HG03565 (cell line): ENCODE results near the gene RIPOR3.
"Not testable (repeated sequence)": the region's sequence is repeated elsewhere in the genome, so short reads cannot be mapped to it uniquely, and the experiment has no call there.

Source experiments
- ATAC-seq: cut with Tn5 transposase; IDR thresholded peaks from one replicate; pipeline ENCODE4 v1.9.1; 2021; ENCODE audit warnings: mild to moderate bottlenecking, moderate library complexity; ENCODE audit not compliant: unreplicated experiment

The RIPOR3 gene

GRCh38 chr20:50559856-50560638 is 131.3 kb downstream of the RIPOR3 start:
- ATAC-seq, result no peak

- ATAC-seq, result no peak
These were observed 132.2 kb downstream of the RIPOR3 start for GRCh38 chr20:50559149-50559548.

- no peak for ATAC-seq
These were observed 132.8 kb downstream of the RIPOR3 start for GRCh38 chr20:50558483-50558925.

- ATAC-seq, result no peak
These were observed 133.7 kb downstream of the RIPOR3 start for GRCh38 chr20:50557549-50558134.

- ATAC-seq, result no peak
These were observed 135.7 kb downstream of the RIPOR3 start for GRCh38 chr20:50555662-50556061.

GRCh38 chr20:50554694-50555579 is 136.4 kb downstream of the RIPOR3 start:
- ATAC-seq, result no peak

GRCh38 chr20:50552979-50553378 is 138.4 kb downstream of the RIPOR3 start:
- ATAC-seq, result no peak

GRCh38 chr20:50551288-50551687 is 140.1 kb downstream of the RIPOR3 start:
- no peak for ATAC-seq

- ATAC-seq, result no peak
These were observed 140.8 kb downstream of the RIPOR3 start for GRCh38 chr20:50550531-50550930.

GRCh38 chr20:50548396-50548795 is 142.9 kb downstream of the RIPOR3 start:
- no peak for ATAC-seq

- no peak for ATAC-seq
These were observed 143.4 kb downstream of the RIPOR3 start for GRCh38 chr20:50547964-50548363.

GRCh38 chr20:50546729-50547314 is 144.5 kb downstream of the RIPOR3 start:
- ATAC-seq, result no peak

- ATAC-seq, result no peak
These were observed 146.2 kb downstream of the RIPOR3 start for GRCh38 chr20:50545126-50545525.

GRCh38 chr20:50543326-50543725 is 148.0 kb downstream of the RIPOR3 start:
- ATAC-seq, result no peak

- no peak for ATAC-seq
These were observed 149.7 kb downstream of the RIPOR3 start for GRCh38 chr20:50541606-50542041.

- no peak for ATAC-seq
These were observed 150.4 kb downstream of the RIPOR3 start for GRCh38 chr20:50540620-50541605.

GRCh38 chr20:50539798-50540197 is 151.5 kb downstream of the RIPOR3 start:
- not testable (repeated sequence) for ATAC-seq

GRCh38 chr20:50538276-50538675 is 153.1 kb downstream of the RIPOR3 start:
- no peak for ATAC-seq

- ATAC-seq, result no peak
These were observed 153.7 kb downstream of the RIPOR3 start for GRCh38 chr20:50537546-50538201.
